OCI-LY3 (cell line): ENCODE data around the gene ERC2.

Experiments
- CTCF ChIP-seq: fragments of 200-600, 300-600 bp; sonication (generic); IDR thresholded peaks from 2 replicates; pipeline ENCODE4 v1.5.1; 2014; ENCODE audit warnings: antibody characterized with exemption, low read length, low read depth
- EZH2phosphoT487 ChIP-seq: fragments of 200-600 bp; shearing (Covaris generic); IDR thresholded peaks from 2 replicates; pipeline ENCODE4 v1.6.1; 2018; ENCODE audit warnings: antibody characterized with exemption, mixed run types, low read depth

- no peak for TF ChIP-seq CTCF
- TF ChIP-seq EZH2phosphoT487, result no peak
Observed at GRCh38 chr3:56137415-56137814, 330.9 kb downstream of the ERC2 start.
